Astrocyte (in vitro differentiated cells and primary cell): ENCODE measurements around the gene AFAP1L2. TPM values are rescaled to one million over a fixed set of nuclear protein-coding genes. Genes with fewer than 3 reads are reported as not detected.
A peak's percentile ranks its signal among the peaks of the same experiment; 100 is the strongest.

Source experiments
- DNase-seq: peaks from one replicate; pipeline ENCODE4 v3.0.0-alpha.2; 2010; ENCODE audit warnings: low read depth
- FAIRE-seq: peaks from 2 replicates; lab custom pipeline; 2011; peaks lifted over from hg19 to GRCh38; lab: Jason Lieb, UNC
- H2AFZ ChIP-seq: 2 replicates; pipeline ENCODE4 v1.6.0; 2012; ENCODE audit warnings: low read depth, low read length, inconsistent platforms
- H3K27ac ChIP-seq: 2 replicates; pipeline ENCODE4 v1.5.1; 2011; ENCODE audit warnings: low read depth, low read length, inconsistent platforms
- H3K27me3 ChIP-seq: 2 replicates; pipeline ENCODE4 v1.6.0; 2011; ENCODE audit warnings: low read length, inconsistent platforms; ENCODE audit not compliant: insufficient read depth
- H3K36me3 ChIP-seq: 2 replicates; pipeline ENCODE4 v1.5.1; 2011; ENCODE audit warnings: low read length, inconsistent platforms; ENCODE audit not compliant: insufficient read depth
- H3K4me1 ChIP-seq: 2 replicates; pipeline ENCODE4 v1.5.1; 2011; ENCODE audit warnings: low read length, inconsistent platforms; ENCODE audit not compliant: insufficient read depth
- H3K4me2 ChIP-seq: 2 replicates; pipeline ENCODE4 v1.6.0; 2012; ENCODE audit warnings: low read length, inconsistent platforms
- H3K4me3 ChIP-seq: 2 replicates; pipeline ENCODE4 v1.5.1; 2011; ENCODE audit warnings: low read depth, mild to moderate bottlenecking, low read length, inconsistent platforms; ENCODE audit not compliant: insufficient read depth
- H3K79me2 ChIP-seq: 2 replicates; pipeline ENCODE4 v1.6.0; 2012; ENCODE audit warnings: mild to moderate bottlenecking, low read length, inconsistent platforms; ENCODE audit not compliant: insufficient read depth
- H3K9ac ChIP-seq: 2 replicates; pipeline ENCODE4 v1.6.0; 2012; ENCODE audit warnings: mild to moderate bottlenecking, low read length, inconsistent platforms
- H3K9me3 ChIP-seq: 2 replicates; pipeline ENCODE4 v1.5.1; 2012; ENCODE audit warnings: low read depth, mild to moderate bottlenecking, low read length, inconsistent platforms; ENCODE audit not compliant: insufficient read depth
- H4K20me1 ChIP-seq: 2 replicates; pipeline ENCODE4 v1.6.0; 2012; ENCODE audit warnings: low read length, inconsistent platforms; ENCODE audit not compliant: insufficient read depth
- H3K27ac Mint-ChIP-seq: one replicate; pipeline ENCODE4 v1.8.0; 2021; ENCODE audit warnings: mild to moderate bottlenecking, mixed read lengths; ENCODE audit not compliant: unreplicated experiment
- H3K27me3 Mint-ChIP-seq: one replicate; pipeline ENCODE4 v1.8.0; 2021; ENCODE audit warnings: low read depth, mixed read lengths; ENCODE audit not compliant: unreplicated experiment
- H3K36me3 Mint-ChIP-seq: one replicate; pipeline ENCODE4 v1.8.0; 2021; ENCODE audit warnings: low read depth, mixed read lengths; ENCODE audit not compliant: unreplicated experiment
- H3K4me1 Mint-ChIP-seq: one replicate; pipeline ENCODE4 v1.8.0; 2021; ENCODE audit warnings: low read depth, mixed read lengths; ENCODE audit not compliant: unreplicated experiment
- H3K4me3 Mint-ChIP-seq: one replicate; pipeline ENCODE4 v1.8.0; 2021; ENCODE audit warnings: mild to moderate bottlenecking, moderate library complexity, mixed read lengths; ENCODE audit not compliant: unreplicated experiment
- H3K9me3 Mint-ChIP-seq: one replicate; pipeline ENCODE4 v1.8.0; 2021; ENCODE audit warnings: mild to moderate bottlenecking, mixed read lengths; ENCODE audit not compliant: unreplicated experiment
- CTCF ChIP-seq: IDR thresholded peaks from 2 replicates; pipeline ENCODE4 v1.5.1; 2011; ENCODE audit warnings: low read depth, mild to moderate bottlenecking, inconsistent platforms, low read length, moderate library complexity; ENCODE audit not compliant: insufficient read depth
- EZH2 ChIP-seq: IDR thresholded peaks from 2 replicates; pipeline ENCODE4 v1.6.1; 2012; ENCODE audit warnings: mild to moderate bottlenecking, low read length, inconsistent platforms; ENCODE audit not compliant: insufficient read depth
- total RNA-seq: library from RNA; stranded (reverse); gene quantifications from 2 replicates; pipeline ENCODE4 v1.2.1, GENCODE V29; 2021

The AFAP1L2 gene
- total RNA-seq, 1 donor from 2014 or later = 26.6 TPM

- no peak overlapping the region for H3K27ac Mint-ChIP-seq
- TF ChIP-seq EZH2 (no peak), CTCF (no peak)
- Histone ChIP-seq H3K9ac (no peak overlapping the region), H3K36me3 (no peaks in the 10 kb centered on the region), H3K4me1 (peaks cover 16% of the 10 kb centered on the region), H3K27ac (no peak overlapping the region), H3K4me2 (no peak overlapping the region), H3K9me3 (no peaks in the 10 kb centered on the region), H3K79me2 (no peaks in the 10 kb centered on the region), H3K4me3 (no peak overlapping the region), H3K27me3 (no peaks in the 10 kb centered on the region), H2AFZ (no peak overlapping the region), H4K20me1 (no peaks in the 10 kb centered on the region)
- FAIRE-seq = no peak
- DNase-seq = no peak
- H3K27me3 Mint-ChIP-seq = no peaks in the 10 kb centered on the region
- H3K4me3 Mint-ChIP-seq = no peak overlapping the region
- peaks cover 57% of the 10 kb centered on the region for H3K4me1 Mint-ChIP-seq
- no peaks in the 10 kb centered on the region for H3K9me3 Mint-ChIP-seq
- peaks cover 12% of the 10 kb centered on the region for H3K36me3 Mint-ChIP-seq
These were observed 9.8 kb downstream of the AFAP1L2 start for GRCh38 chr10:114394531-114394930.

- TF ChIP-seq CTCF = no peak
- TF ChIP-seq EZH2 = no peak
- peaks cover 22% of the 10 kb centered on the region for H3K4me1 ChIP-seq
- peak overlapping the region; percentile 49 for H3K27ac Mint-ChIP-seq
- no peak for DNase-seq
- H3K79me2 ChIP-seq = no peaks in the 10 kb centered on the region
- no peaks in the 10 kb centered on the region for H3K27me3 Mint-ChIP-seq
- peaks cover 58% of the 10 kb centered on the region for H3K4me1 Mint-ChIP-seq
- H3K36me3 ChIP-seq = no peaks in the 10 kb centered on the region
- peaks cover 13% of the 10 kb centered on the region for H3K36me3 Mint-ChIP-seq
- peak overlapping the region; percentile 67 for H2AFZ ChIP-seq
- H3K9me3 ChIP-seq = no peaks in the 10 kb centered on the region
- no peak for FAIRE-seq
- no peak overlapping the region for H3K4me3 Mint-ChIP-seq
- no peak overlapping the region for H3K27ac ChIP-seq
- no peaks in the 10 kb centered on the region for H4K20me1 ChIP-seq
- peak overlapping the region; percentile 17 for H3K9ac ChIP-seq
- peak overlapping the region; percentile 23 for H3K4me3 ChIP-seq
- peak overlapping the region; percentile 79 for H3K4me2 ChIP-seq
- no peaks in the 10 kb centered on the region for H3K27me3 ChIP-seq
- H3K9me3 Mint-ChIP-seq = peaks cover 3% of the 10 kb centered on the region
These were observed 10.4 kb downstream of the AFAP1L2 start for GRCh38 chr10:114393886-114394285.

- Histone ChIP-seq H3K4me1 (peaks cover 26% of the 10 kb centered on the region), H3K27me3 (no peaks in the 10 kb centered on the region), H3K27ac (no peak overlapping the region), H2AFZ (peak overlapping the region; percentile 67), H3K4me3 (peak overlapping the region; percentile 23), H4K20me1 (no peaks in the 10 kb centered on the region), H3K9ac (peak overlapping the region; percentile 17), H3K36me3 (no peaks in the 10 kb centered on the region), H3K79me2 (no peaks in the 10 kb centered on the region), H3K4me2 (peak overlapping the region; percentile 79), H3K9me3 (no peaks in the 10 kb centered on the region)
- no peaks in the 10 kb centered on the region for H3K27me3 Mint-ChIP-seq
- DNase-seq = peak; percentile 69
- no peak overlapping the region for H3K4me3 Mint-ChIP-seq
- H3K27ac Mint-ChIP-seq = peak overlapping the region; percentile 49
- no peak for FAIRE-seq
- H3K36me3 Mint-ChIP-seq = peaks cover 12% of the 10 kb centered on the region
- TF ChIP-seq CTCF = no peak
- TF ChIP-seq EZH2 = no peak
- H3K9me3 Mint-ChIP-seq = peaks cover 4% of the 10 kb centered on the region
- peaks cover 57% of the 10 kb centered on the region for H3K4me1 Mint-ChIP-seq
These were observed 10.8 kb downstream of the AFAP1L2 start for GRCh38 chr10:114393482-114393881.
